GM11168 (cell line): ENCODE data around the gene DEXI.

Experiments used
- in situ Hi-C: fragments of 300-500 bp; cut with MboI; formaldehyde crosslinking; loops from one replicate; pipeline ENCODE4 v1.12.0; 2022; ENCODE audit warnings: low sequenced_read_pairs; ENCODE audit not compliant: unreplicated experiment

Gene DEXI

DNA sequence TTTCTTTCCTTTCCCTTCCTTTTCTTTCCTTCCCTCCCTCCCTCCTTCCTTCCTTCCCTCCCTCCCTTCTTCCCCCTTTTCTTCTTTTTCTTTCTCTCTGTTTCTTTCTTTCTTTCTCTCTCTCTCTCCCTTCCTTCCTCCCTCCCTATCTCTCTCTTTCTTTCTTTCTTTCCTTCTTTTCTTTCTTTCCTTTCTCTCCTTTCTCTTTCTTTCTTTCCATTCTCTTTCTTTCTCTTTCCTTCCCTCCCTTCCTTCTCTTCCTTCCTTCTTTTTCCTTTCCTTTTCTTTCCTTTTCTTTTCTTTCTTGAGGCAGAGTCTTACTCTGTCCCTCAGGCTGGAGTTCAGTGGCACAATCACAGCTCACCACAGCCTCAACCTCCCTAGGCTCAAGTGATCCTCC is 31.0 kb downstream of the DEXI start:
- in situ Hi-C loops: loop anchor here (10.0 to 25.0 kb wide), 2 partner anchors 166 to 599 kb away; partner anchors contain the start of gene NUBP1

DNA sequence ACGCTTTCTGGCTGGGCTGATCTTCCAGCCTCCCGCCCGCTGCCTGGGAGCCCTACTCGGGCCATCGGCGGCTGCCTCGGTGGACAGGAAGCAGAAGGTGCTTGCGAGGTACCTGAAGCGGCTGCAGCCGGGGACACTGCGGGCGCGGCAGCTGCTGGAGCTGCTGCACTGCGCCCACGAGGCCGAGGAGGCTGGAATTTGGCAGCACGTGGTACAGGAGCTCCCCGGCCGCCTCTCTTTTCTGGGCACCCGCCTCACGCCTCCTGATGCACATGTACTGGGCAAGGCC is 34.6 kb downstream of the DEXI start:
- in situ Hi-C loops: loop anchor here (25.0 kb wide), 1 partner anchor 595 kb away; no protein-coding TSS in a partner anchor

DNA sequence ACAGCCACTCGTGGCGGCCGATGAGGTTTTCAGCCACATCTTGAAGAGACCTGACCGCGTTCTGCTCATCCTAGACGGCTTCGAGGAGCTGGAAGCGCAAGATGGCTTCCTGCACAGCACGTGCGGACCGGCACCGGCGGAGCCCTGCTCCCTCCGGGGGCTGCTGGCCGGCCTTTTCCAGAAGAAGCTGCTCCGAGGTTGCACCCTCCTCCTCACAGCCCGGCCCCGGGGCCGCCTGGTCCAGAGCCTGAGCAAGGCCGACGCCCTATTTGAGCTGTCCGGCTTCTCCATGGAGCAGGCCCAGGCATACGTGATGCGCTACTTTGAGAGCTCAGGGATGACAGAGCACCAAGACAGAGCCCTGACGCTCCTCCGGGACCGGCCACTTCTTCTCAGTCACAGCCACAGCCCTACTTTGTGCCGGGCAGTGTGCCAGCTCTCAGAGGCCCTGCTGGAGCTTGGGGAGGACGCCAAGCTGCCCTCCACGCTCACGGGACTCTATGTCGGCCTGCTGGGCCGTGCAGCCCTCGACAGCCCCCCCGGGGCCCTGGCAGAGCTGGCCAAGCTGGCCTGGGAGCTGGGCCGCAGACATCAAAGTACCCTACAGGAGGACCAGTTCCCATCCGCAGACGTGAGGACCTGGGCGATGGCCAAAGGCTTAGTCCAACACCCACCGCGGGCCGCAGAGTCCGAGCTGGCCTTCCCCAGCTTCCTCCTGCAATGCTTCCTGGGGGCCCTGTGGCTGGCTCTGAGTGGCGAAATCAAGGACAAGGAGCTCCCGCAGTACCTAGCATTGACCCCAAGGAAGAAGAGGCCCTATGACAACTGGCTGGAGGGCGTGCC is 35.1 kb downstream of the DEXI start:
- in situ Hi-C loops: loop anchor here (25.0 kb wide), 1 partner anchor 595 kb away; no protein-coding TSS in a partner anchor

DNA sequence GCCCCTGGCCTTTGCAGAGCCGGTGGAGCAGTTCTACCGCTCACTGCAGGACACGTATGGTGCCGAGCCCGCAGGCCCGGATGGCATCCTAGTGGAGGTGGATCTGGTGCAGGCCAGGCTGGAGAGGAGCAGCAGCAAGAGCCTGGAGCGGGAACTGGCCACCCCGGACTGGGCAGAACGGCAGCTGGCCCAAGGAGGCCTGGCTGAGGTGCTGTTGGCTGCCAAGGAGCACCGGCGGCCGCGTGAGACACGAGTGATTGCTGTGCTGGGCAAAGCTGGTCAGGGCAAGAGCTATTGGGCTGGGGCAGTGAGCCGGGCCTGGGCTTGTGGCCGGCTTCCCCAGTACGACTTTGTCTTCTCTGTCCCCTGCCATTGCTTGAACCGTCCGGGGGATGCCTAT is 35.8 kb downstream of the DEXI start:
- in situ Hi-C loops: loop anchor here (25.0 kb wide), 1 partner anchor 594 kb away; no protein-coding TSS in a partner anchor

DNA sequence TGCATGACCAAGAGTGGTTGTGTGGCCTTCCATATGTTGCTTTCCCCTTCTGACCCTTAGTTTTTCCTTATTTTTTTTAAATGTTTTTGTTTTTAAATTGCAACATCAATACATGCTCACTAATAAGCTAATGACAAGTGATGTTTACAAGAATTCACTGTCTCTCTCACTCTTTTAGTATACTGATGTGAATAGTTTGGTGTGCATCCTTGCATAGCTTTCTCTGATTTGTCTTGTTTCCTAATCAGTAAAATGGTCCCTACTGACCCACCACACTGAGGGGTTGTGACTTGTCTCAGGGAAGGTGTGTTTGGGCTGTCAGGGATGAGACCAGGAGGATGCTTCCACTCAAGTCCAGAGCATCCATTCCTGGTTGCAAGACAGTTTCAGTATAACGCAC is 39.3 kb downstream of the DEXI start:
- in situ Hi-C loops: loop anchor here (25.0 kb wide), 1 partner anchor 591 kb away; no protein-coding TSS in a partner anchor

DNA sequence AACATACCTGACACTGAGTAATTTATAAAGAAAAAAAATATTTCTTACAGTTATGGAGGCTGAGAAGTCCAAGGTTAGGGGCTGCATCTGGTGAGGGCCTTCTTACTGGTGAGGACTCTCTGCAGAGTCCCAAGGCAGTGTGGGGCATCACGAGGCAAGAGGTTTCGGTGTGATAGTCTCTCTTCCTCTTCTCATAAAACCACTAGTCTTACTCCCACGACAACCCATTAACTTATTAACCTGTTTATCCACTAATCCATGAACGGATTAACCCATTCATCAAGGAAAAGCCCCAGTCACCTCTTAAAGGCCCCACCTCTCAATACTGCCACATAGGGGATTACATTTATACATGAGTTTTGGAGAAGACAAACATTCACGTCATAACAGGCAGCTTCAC is 45.1 kb downstream of the DEXI start:
- in situ Hi-C loops: no loop called here

DNA sequence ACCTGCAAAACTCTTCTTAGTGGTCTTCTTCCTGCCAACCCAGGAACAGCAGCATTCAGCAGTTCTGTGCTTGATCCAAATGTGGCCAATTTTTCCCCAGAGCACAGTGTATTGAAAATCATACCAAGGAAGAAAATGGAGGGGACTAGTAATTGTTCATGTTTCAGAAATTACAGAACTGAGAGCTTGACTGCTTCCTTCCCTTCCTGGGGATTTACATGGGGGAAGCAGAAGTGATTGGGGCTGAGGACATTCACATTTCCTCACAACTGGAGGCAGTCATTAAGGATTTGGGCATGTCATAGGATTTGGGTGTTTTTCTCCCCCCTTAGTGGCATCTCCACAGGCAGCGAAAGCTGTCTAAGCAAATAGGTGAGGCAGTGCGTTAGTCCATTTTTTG is 45.5 kb downstream of the DEXI start:
- in situ Hi-C loops: no loop called here

DNA sequence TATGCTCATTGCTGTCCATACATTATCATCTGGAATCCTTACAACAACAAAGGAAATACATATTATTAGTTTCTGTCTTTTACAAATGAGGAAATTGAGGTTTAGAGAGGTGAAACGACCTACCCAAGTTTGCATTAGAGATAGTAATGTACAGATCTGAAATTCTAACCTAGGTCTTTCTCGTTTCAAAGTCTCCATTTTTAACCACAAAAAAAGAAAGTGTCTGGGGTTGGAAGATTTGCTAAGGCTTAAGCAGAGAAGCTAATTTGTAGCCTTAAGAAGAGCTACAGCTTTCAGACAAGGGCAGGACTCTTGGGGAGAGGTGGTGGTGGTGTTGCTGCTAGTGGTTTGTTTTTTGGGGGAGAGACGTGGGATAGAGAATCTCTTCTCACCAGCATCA is 46.1 kb downstream of the DEXI start:
- in situ Hi-C loops: no loop called here

DNA sequence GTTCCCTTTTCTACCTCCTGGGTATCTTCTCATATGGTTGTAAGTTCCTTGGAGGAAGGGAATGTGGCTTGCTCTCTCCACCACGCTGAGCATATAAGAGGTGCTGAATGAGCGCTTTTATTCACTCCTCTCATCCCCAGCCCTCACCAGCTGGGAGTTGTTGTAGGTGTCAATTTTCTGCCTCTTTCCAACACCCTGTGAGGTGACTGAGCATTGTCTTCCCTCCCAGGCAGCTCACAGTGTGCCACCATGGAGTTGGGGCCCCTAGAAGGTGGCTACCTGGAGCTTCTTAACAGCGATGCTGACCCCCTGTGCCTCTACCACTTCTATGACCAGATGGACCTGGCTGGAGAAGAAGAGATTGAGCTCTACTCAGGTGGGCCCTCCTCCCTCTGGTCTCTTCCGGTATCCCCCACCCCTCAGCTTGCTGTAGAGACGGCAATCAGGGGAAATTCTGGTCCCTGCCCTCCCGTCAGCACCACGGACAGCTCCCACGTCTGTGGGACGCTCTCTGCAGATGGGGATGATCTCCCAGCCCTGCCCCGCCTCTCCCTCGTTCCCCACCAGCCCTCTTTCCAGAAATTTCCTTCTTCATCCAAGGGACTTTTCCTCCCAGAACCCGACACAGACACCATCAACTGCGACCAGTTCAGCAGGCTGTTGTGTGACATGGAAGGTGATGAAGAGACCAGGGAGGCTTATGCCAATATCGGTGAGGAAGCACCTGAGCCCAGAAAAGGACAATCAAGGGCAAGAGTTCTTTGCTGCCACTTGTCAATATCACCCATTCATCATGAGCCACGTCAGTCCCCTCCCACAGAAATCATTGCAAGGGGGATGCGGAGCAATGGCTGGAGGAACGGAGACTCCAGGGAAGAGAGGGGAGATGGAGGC is 47.0 kb downstream of the DEXI start:
- in situ Hi-C loops: no loop called here

DNA sequence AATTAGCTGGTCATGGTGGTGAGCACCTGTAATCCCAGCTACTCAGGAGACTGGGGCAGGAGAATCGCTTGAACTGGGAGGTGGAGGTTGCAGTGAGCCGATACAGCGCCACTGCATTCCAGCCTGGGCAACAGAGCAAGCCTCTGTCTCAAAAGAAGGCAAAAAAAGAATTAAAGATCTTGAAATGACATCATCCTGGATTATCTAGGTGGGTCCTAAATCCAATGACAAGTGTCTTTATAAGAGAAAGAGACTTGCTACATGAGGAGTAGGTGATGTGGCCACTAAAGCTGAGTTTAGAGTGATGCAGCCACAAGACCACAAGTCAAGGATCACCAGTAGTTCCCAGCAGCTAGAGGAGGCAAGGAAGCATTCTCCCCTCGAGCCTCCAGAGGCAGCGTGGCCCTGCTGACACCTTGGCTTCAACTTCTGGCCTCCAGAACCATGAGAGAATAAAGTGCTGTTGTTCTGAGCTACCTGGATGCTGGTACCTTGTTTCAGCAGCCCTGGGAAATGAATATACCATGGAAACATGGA is 49.4 kb downstream of the DEXI start:
- in situ Hi-C loops: no loop called here

DNA sequence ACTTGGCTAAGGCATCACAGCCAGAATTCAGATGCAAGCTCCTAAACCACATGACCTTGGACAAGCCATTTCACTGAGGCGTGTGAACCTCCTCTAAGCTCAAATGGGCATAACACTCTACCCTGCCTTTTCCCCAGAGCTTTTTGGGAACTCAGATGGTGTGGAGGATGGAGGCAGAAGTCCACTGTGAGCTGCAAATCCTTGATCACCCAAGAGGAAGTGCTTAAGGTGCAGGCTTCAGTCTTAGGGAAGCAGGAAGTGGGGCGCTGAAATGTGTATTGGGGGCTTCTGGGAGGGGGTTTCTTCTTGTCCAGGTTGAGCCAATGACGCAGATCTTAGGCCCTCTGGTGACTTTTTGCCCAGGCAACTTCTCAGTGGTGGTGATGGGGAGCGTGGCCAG is 52.4 kb downstream of the DEXI start:
- in situ Hi-C loops: no loop called here

DNA sequence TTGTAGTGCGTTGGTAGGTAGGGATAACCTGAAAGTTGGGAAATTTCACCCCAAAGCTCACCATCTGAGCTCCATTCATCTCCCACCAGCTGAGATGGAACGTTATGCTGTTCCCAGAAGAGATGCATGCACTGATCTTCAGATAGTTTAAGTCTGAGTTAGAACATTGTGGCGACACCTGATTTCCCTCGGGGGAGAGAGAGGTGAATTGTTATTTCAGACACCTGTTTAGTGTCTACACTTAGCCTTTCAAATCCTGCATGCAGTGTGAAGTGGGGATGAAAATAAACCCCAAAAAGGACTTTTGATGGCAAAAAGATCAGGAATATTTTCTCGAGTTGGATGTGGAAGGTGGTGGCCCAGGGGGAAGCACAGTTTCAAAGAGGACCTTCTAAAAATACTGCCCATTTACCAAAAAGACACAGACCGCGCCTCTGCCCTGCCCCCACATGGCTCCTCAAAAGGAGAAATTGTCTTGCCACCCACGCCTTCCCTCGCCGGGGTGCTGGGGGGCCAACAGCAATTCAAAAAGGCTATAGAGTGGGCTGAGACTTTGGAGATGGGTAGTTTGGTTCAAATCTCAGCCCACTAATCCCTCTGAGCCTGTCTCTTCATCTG is 53.8 kb downstream of the DEXI start:
- in situ Hi-C loops: no loop called here

DNA sequence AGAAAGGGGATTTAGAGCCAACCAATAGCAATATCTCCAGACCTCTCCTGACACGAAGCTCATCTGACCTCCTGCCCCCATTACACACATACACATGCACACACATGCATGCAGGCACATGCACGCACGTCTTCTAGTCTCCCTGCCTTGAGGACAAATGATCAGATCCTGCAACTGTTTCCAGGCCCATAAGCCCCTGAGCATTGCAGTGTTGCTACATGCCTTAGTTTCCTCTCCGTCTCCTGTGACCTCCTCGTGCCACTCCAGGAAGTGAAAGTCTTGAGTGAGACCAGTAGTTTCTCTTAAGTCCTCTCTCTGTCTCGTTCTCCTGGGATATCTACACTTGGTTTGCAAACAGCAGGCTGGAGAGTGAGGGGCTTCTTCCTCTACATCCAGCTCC is 57.0 kb downstream of the DEXI start:
- in situ Hi-C loops: no loop called here

DNA sequence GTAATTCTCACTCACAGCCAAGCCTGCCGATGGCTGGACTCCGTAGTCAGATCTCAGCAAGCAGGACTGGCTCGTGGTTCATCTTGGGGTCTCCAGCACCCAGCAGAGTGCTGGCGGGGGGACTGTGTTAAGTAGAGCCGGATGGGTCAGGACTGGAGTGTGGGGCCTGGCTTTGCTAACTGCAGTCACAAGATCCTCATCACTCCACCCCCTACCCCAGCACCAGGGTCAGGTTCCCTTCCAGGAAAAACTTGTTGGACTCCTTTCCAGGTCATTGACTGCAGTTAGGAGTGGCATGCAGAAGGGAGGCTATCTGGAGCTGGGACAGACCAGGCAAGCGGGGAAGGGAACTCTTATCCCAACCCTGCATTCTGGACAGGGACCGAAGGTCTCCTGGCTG is 59.3 kb downstream of the DEXI start:
- in situ Hi-C loops: no loop called here

DNA sequence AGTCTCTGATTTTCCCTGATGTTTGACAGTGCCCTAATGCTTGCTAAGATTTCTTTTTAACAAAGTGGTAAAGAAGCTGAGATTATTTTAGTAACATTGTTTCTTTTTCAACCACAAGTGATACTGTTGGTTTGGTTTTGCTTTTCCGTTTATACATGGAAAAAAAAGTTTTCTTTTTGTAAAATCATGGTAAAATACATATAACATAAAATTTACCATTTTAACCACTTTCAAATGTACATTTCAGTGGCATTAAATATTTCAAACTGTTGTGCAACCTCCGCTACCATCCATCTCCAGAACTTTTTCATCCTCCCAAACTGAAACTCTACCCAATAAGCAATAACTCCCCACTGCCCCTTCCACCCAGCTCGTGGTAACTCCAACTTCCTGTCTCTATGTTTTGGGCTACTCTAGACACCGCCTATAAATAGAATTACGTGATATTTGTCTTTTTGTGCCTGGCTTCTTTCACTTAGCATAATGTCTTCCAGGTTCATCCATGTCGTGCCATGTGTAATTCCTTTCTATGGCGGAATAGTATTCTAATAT is 60.7 kb downstream of the DEXI start:
- in situ Hi-C loops: no loop called here

DNA sequence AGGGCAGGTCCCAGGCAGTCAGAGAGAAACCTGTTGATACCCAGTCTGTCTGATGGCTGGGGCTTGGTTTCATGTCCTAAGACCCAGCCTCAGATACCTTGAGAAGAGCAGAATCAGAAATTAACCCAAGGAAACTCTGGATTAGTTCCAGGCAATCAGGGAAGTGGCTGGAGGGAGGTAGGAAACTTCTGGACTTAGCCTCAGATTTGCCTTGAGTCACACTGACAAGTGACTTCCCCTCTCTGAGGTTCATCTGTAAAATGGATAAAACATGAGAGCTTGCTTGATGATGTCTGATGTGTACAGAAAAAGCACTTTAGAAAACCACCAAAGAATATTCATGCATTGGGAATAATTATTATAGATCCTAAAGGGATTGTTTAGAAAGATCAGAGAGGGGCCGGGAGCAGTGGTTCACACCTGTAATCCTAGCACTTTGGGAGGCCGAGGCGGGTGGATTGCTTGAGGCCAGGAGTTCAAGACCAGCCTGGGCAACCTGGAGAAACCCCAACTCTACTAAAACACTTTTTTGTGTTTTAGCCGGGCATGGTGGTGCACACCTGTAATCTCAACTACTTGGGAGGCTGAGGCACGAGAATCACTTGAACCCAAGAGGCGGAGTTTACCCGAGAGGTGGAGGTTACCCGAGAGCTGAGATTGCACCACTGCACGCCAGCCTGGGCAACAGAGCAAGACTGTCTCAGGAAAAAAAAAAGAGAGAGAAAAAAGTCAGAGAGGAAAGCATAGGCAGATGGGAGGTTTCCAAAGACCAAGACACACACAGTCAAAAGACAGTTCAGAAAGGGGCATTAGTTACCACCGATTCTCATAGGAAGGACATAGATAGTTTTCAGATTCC is 61.4 kb downstream of the DEXI start:
- in situ Hi-C loops: no loop called here

DNA sequence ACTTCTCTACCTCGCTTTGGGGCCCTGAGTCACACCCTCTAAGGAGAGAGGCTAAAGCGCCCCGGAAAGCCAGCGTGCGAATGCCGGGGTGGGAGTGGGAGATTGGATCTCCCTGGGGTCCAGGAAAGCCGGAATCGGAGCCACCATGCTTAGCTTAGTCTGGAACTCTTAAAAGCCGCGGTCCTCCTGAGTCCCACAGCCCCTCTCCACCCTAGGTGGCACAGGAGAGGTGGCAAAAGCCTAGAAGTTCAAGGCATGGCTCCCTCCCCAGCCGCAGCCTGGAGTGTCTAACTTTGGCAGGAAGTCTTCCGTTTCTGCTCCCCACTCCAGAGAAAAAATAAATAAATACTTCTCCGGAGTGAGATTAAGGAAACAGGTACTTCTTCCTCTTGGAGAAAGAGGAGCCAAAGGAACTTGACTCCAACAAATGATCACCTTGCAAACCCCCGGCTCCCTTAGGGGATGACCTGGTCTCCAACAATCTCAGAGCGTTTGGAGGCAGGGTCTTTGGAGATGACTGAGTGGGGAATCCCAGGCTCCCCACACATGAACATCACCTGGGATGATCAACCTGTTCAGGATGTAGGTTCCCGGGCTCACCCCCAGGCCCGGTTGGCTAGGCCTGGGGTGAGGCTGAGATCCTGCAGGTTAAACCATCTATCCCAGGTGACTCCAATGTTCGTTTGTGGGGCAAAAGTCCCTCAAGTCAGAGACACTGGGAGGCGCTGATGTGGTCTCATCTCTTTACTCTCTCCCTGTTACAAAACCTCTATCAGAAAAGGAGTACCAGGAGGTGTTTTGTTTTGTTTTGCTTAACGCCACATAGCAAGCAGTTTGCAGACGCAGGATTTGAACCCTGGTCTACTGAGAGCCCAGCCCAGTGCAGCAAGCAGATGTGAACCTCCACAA is 62.3 kb downstream of the DEXI start:
- in situ Hi-C loops: no loop called here
